Adrenal gland (tissue), 5 donors: ENCODE measurements around the gene DHRS1.

Experiments used
- POLR2A ChIP-seq, 2 donors: fragments of 450-650 bp; IDR thresholded peaks; one replicate each; pipeline ENCODE4 v1.6.1; 2017; ENCODE audit warnings: antibody characterized with exemption in 2 of 2, mild to moderate bottlenecking in 2 of 2, moderate library complexity in 1 of 2
- TF ChIP-seq, protein P1 (sequence below), 6 experiments: fragments of 450-650 bp in 4 of 6; fragments of 200-600 bp in 2 of 6; sonication (generic) in 1 of 6; IDR thresholded peaks; 1 replicate in 5 of 6; 2 replicates in 1 of 6; pipeline versions ENCODE4 v1.5.1 to v1.8.0; 2016 to 2021; ENCODE audit warnings: antibody characterized with exemption in 6 of 6, mild to moderate bottlenecking in 2 of 6, moderate library complexity in 1 of 6
- donor health status: DM: no; HTN: no; CAD: no.

DNA sequence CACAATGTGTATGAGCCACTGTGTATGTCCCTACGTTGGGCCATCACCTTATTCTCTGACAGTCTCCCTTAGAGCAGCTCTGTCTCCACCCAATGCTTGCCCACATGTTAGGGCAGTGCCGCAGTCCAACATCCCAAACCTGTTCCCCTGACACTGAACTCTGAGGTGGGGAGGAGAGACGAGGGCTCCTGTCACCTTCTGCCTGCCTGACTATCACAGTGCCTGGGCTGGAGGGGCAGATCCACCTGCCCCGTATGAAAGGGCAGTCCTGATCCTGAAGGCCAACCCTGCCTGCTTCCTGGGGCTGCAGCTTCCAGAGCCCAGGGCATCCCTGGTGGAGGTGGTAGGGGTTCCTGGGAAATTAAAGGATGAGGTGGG is 38.8 kb downstream of the DHRS1 start:
- no peak for TF ChIP-seq POLR2A (IDR thresholded peaks at IDR 0.05)
- TF ChIP-seq, protein P1, sequence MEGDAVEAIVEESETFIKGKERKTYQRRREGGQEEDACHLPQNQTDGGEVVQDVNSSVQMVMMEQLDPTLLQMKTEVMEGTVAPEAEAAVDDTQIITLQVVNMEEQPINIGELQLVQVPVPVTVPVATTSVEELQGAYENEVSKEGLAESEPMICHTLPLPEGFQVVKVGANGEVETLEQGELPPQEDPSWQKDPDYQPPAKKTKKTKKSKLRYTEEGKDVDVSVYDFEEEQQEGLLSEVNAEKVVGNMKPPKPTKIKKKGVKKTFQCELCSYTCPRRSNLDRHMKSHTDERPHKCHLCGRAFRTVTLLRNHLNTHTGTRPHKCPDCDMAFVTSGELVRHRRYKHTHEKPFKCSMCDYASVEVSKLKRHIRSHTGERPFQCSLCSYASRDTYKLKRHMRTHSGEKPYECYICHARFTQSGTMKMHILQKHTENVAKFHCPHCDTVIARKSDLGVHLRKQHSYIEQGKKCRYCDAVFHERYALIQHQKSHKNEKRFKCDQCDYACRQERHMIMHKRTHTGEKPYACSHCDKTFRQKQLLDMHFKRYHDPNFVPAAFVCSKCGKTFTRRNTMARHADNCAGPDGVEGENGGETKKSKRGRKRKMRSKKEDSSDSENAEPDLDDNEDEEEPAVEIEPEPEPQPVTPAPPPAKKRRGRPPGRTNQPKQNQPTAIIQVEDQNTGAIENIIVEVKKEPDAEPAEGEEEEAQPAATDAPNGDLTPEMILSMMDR (IDR thresholded peaks at IDR 0.05) = no peak
